Measurements from ENCODE around the gene MAGI2.

The MAGI2 gene

DNA sequence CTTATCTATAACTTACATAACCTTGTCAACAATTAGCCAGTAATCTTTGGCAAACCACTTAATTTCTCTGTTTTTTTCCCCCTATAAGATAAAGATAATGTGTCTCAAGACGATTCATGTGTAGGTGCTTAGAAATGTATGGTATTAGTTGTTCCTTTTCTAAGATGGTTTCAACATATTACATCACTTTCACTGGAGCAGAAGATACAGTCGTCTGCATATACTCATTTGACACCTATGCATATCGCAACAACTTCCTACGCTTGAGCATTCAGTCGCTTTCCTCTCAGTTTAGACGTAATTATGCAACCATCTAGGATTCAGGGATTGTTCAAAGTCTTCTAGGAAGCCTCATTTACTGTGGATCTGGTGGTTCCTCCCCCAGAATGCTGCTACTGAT lies 1258.2 kb downstream of the MAGI2 start:
- DNase-seq = no peak

DNA sequence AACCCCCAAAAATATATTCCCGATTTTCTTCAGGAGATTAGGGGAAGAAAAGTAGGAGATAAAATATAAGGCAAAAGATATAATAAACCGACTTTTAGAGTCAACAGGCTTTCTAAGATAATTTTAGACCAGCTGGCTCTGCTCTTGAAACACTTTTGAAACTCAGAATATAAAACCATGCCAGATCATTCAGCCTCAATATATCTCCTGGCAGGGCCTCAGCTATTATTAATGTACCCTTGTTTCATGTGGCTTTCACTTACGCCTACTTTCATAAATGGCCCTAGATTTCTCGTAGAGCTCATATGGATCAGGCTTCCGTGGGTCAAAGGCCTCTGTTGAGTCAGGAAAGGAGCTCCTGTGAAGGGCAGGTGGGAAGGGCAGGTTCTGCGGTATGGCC lies 1258.9 kb downstream of the MAGI2 start:
- no peak for DNase-seq

DNA sequence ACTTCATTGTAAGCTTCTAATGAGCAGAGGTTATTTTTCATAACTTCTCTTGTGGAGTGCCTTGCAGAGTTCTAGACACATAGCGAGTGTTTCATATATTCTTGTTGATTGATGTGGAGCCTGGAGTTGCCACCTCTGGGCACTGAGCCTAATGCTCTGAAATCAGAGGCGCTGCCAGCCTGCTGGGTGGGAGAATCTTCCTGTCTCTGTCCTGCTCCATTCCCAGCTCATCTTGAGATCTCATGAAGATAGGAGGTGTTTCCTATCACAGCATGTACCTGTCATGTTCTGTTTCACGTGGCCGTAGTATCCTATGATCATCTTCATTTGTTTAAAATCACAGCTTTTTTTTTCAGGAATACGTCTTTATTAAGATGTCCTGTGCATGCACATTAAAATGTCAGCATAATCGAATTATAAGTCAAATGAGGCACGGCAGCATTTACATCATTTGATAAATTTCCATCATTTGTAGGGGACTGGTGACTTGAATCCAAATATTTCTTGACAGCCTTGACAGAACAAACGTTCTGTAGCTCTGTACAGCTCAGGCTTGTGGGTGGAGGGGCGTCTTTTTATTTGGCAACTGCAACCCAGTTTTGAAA lies 1261.9 kb downstream of the MAGI2 start:
- no peak for DNase-seq

DNA sequence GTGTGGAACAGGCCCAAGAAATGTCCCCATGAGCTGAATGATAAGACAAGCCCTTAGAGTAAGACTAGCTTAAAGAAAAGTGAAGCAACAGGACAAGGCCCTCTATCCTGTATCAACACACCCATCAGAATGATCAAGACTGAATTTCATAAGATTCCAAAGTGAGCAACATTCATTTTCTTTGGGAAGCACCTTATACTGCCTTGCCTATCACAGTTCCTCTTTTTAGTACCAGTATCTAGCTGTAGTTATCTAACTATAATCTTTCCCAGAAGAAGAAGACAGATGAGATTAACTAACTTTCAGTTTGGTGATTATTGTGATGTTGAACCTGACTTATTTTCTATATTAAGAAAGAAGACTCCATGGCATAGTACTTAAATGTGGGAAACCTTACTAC lies 1263.7 kb downstream of the MAGI2 start:
- no peak for DNase-seq

DNA sequence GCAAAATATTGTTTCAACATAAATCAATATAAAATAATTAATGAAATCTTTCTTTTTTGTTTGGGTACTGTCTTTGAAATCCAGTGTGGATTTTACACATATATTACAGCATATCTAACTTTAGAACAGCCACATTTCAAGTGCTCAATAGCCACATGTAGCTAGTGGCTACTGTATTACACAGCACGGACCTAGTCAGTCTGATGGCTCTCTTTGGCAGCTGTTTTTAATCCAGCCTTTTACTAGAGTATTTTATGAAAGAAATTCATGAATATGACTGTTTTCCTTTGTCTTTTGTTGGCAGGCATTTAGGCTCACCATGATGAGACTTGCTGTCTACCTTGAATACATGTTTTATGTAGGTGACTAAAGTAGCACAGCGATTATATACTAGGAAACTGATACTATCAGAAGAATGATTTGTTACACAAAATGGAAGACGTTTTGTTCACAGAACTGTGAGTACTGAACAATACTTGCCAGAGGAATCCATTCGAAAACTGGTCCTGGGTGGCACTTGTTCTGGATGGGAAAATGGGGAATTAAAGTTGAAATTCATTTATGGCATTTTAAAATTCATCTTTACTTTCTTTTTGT lies 1268.2 kb downstream of the MAGI2 start:
- no peak for DNase-seq

DNA sequence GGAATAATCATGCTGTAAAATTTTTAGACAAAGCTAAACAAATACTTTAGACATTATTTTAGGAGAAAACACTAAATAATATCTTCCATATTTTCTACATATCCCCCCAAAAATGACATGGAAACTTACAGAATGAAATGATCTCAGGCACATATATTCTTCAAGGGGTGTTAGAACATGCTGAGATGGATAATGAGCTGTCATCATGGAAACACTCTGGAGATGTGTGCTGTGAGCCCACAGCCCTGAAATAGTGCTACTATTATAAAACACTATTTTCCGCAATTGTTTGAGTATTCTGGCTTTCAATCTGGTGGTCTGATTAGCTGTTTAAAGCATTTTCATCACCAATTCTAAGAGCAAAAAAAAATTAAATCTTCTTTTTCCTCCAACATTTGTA lies 1269.2 kb downstream of the MAGI2 start:
- DNase-seq = no peak

DNA sequence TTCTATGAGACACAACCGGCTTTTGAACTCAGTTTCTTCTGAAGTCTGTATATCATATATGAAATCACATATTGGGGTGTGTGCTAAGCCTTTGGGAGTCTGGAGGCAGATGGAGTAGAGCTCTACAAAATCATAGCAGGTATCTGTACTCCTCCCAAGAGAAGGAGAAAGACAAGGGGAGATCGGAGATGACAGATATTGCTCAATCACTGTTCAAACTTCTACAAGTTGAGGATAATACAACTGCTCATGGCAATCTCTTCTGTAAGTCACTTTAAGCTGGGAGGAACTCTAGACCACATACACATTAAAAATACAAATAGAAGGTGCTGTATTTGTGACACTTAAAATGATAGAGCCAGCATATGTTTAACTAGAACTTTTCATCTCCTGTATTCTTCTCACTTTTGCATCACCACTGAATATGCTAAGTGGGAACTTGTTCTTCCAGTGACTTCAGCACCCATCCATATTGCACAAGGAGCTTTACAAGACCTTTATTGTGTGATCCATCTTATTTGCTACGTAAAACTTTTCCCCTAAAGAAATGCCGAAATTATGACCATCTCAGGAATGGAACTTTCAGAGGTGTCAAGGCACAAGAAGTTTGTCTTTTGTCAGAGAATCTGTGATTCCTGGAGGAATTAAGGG lies 1273.5 kb downstream of the MAGI2 start:
- DNase-seq = no peak

DNA sequence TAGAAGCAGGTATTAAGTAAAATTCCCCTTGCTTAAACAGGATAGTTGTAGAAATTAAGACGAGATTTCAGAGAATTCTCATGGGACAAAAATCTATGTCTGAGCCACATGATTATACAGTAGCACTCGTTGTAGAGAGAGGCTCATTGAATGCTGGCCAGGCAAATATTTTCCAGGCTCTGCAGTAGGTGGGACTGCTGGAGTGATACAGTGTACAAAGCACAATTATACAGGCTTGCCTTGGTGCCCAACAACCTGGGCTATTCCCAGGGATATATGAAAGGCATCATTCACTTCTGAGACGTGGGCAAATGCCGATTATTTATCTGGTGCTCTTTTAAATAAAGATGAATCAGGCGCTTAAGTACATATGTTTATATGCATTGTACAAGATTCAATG lies 1274.3 kb downstream of the MAGI2 start:
- DNase-seq = no peak

DNA sequence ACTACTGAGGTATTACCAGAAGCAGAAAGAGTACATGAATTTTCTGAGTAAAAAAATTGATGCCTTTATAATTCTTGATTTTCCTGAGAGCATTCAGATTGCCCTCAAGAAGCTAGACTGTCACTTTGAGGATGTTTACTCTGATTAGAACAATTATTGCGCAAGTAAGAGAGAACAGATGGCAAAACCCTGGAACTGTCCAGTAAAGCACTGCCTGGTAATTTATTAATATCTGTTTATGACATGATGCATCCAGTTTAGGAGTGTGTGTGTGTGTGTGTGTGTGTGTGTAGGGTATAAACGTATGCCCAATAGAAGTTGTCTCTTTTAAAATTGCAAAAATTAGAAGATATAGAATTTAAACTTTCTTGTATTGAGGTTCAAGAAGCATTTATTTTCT lies 1275.1 kb downstream of the MAGI2 start:
- DNase-seq = no peak

DNA sequence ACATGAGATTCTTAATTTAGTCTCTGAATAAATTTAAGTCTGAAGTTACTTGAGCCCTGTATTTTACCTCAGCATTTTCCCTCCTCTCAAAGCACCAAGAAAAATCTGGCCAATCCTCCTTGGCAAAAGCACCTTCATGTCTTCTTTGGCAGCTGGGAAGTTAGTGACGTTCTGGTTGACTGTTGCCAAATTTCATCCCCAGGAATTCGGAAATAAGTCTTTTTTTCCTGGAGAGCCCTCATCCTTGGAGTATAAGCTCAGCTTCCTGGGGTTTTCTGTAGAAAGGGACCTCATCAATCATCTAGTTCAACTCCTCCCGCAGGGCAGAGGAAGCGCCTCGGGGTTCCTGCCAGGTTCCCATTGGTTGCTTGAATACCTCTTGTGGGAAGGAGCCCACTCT lies 1277.3 kb downstream of the MAGI2 start:
- no peak for DNase-seq

DNA sequence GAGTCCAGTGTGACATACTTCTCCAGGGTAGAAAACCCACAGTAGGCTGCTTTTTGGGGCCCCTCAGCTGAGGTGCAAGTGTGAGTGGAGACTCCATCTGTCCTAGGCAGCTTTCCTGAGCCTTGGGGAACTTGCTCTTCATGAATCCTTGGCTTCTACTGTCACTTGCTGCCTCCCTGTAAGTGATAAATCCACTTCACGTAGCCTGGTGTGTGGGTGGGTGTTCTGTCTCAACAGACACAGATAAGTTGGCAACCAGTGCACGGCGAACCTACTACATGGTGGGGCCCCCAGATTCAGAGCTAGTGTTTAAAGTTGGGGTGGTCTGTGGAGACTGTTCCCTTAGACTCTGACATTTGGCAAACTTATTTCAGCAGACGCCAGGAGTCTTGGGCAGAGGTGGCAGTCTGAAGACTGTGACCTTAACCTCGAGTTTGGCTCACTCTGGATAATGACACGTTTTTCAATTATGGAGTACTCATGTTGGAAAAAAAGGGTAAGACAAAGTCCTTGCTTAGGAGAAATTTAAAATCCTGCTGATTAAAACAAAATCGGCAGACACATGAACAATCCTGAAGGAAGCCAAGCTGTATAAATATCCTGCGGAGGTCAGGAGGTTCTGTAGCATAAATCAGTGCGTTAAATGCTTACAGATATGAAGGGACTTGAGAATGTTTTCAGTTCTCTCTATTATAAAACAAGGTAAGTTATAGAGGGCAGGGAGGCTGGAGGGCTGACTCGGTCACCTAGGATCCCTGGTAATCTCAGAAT lies 1278.0 kb downstream of the MAGI2 start:
- no peak for DNase-seq

DNA sequence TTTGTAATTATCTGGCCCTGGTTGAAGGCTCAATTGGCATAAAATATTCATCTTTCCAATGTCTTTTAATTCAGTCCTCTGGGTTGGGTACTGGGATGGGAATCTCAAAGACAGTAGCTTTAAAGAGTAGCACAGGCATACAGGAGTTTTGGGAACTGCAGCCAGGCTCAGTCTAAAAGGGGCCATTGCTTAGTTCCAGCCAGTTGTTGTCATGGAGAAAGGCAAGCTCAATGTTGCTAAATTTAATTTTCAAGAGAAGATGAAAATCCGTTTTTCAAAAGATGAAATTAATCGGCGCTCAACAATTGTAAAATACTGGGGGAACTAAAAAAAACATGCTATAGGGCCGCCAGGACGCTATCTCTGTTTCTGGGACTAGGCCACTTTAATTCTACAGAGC lies 1279.8 kb downstream of the MAGI2 start:
- no peak for DNase-seq

DNA sequence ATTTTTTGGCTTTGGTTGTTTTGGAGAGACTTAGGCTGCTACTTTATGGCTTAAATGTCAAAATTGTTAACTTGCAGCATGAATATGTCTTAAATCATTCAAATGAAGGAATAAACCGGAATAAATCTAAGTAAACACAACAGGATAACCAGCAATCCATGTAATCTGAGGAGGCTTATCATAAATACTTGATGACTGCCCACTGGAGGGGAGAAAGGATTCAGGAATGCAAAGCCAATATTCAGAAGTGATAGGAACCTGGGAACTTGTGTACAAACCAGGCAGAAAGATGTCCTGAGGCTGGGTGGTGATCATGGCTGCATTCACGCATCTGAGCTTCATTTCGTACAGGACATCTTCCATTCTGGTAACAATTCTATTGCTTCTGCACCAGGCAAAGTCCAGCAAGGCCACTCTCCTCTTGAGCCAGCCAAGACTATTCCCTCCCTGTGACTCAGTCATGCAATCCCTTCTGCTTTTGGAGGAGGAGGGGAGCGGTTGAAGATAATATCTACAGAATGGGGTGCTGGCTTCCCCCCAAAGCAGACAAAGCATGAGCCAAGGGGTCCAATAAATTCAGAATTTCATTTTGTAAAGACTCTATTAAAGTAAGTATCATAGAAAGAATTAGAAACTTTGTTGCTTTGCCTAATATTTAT lies 1280.4 kb downstream of the MAGI2 start:
- DNase-seq = no peak

DNA sequence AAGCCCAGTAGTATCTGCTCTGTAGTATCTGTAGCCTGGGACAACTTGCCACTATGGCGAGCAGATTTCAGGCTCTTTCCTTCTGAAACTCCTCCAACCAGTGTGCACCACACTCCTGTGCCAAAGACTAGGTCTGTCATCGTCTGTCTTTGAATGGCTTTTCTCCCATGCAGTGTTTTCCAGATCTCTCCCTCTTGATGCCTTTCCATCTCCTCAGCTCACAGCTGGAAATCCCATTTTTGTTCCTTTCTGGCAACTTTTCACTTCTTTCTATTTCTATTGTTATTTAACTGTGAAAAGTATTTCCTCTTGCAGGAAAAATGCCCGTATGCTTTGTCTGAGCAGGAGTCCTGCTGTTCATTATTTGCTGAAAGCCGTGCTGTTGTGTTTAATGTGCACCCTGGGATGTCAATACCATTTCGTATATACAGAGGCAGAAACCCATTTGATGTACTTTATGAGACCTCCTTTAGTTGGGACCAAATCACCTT lies 1281.2 kb downstream of the MAGI2 start:
- DNase-seq = no peak

DNA sequence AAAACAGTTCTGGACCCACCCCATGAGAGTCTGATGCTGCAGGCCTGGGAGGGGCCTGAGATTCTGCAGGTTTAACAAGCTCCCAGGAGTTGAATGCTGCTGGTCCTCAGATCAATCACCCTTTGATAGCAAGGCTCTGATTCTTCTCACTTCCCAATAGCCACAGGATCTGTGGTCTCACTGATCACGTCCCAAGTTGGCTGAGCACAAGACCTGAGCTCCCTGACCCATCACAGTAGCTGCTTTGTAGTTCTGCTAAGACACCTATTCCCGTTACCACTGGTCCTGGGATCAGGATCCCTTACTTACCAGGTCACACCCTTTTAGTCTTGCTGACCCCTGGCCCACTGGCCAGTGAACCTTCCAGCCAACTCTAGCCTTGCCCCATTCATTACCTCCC lies 1282.1 kb downstream of the MAGI2 start:
- DNase-seq = no peak

DNA sequence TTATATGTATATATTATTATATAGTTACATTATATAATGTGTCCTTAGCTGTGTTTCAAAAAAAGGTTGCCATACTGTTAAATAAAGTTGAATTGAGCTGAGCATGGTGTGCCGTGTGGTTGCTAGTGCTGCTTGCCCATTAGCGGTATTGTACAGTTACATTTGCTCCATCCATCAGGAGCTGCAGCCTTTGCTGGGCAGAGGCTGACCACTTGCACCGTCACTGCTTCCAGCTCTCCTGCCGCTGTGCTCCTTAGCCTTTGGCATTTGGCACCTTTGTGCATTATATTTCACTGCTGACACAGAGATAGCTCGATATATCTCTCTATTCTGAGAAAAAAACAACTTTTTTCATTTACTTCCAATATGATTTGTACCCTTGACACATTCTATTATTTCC lies 1282.7 kb downstream of the MAGI2 start:
- DNase-seq = no peak

DNA sequence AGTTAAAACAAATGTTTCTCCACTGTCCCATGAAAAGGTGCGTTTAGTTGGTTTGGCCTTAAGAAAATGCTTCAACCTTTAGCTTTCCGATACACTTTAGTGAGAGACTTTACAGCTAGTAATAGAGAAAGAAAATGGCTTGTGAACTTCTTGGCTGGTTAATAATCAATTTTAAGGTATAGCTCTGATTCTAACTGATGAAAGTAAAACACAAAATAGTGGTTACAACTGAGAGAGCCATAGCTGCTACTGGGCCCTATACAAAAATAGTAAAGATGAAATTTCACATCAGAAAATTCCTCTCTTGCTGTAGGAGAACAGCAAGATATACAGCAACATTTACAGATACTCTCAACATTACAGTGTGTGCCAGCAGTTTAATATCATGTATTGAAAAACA lies 1283.5 kb downstream of the MAGI2 start:
- DNase-seq = no peak

DNA sequence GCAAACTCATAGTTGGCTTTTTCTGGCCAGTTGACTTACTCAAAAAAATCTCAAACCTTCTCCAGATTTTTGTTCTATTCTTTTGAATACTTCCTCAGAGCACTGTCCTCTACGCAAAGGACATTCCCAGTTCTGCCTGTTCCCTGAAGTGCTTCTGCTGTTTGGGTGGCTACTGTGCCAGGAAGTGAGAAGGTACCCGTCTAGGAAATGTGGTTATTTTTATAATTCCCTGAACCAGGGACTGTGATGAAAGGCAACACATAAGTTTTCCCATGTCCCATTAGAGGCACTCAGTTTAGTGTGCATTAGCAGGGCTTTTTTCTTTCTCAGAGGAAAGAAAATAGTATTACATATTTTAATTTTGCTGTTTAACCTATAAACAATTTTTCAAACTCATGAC lies 1284.6 kb downstream of the MAGI2 start:
- DNase-seq = no peak

DNA sequence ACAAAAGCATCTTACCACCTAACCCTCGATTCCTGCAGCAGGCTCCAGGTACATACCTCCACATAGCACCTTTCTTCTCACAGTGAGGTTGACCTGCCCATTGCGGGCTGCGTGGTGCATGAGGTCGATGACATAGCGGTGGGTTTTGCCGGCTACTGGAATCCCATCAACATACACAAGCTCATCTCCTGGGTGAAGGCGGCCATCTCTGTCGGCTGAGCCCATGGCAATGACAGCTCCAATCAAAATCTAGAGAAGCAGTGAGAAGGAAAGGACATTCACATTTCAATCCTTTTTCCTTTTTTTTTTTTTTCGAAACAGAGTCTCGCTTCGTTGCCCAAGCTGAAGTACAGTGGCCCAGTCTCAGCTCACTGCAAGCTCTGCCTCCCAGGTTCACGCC lies 1285.6 kb downstream of the MAGI2 start:
- DNase-seq = no peak

DNA sequence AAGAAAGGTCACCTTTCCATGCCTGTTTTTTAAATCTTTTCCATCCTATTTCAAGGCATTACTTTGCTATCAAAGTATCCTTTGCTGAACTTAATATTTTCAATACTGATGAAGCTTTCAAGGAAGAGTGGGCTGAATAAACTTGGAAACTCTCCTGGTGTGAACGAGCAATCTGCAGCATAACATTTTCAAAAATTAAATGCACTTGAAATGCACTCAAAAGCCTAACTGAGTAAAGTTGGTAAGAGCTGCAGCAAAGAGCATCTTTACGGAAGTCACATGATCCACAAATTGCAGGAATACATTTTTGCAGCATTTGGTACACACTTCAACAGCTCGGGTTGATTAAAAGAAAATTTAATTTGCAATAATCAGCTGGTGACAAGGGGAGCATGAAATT lies 1287.6 kb downstream of the MAGI2 start:
- no peak for DNase-seq

DNA sequence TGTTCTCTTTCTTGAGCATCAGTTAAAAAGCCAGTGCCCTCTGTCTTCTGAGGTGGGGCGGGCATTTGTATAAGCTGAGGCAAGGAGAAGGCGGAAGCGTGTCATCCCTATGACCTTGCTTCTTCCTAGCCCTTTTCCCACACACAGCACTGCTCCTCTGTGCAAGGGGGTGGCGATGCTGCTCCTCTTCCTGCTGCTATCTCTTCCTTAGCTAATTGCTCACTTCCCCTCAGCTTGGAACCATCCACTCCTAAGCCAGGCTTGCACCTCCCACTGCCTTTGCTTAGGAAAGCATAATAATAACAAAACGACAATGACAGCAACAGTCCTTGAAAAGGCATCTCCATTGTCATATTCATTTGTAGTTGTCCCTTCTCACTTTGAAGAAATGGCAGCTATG lies 1288.0 kb downstream of the MAGI2 start:
- no peak for DNase-seq

DNA sequence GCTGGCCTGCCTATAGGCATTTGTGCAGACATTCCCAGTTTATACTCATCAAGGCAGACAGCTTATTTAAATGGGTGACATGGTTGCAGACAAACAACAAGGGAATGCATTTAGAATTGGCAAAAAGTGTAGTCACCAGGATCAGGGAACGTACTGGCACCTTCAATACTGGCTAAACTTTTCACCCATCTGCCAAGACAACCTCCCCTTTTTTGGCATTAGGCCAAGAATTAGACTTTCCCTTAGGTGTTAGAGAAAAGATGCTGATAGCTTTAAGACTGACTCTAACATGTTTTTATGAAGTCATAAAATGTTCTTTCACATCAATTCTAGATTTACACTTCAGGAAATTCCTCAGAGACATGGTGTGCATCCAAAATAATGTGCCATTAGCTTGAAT lies 1289.0 kb downstream of the MAGI2 start:
- no peak for DNase-seq

DNA sequence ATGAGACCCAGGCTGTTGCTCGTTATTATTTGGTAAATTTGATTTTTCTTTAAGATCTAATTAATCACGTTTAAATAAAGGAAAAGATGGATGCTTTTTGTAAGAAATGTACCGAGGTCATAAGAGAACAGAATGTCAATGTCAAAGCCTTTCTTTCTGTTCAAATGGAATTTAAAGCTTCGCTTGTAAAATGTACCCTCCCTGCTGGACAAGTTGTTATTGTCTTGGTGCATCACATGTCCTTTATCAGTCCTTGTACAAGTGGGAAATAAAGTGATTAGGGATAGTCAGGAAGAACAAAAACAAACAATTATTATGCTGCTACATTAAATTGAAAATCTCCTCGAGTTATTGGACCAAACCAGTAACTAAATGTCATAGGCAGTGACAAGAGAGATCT lies 1291.7 kb downstream of the MAGI2 start:
- DNase-seq = no peak

All from stimulated activated CD4-positive, alpha-beta T cell treated with anti-CD3 and anti-CD28 coated beads, Interleukin-4, amount 100 ng/mL, for 1 hour (primary cell).